ENCODE results near the gene POLE3.
"Not testable (repeated sequence)": the region's sequence is repeated elsewhere in the genome, so short reads cannot be mapped to it uniquely, and the experiment has no call there.

Gene POLE3

DNA sequence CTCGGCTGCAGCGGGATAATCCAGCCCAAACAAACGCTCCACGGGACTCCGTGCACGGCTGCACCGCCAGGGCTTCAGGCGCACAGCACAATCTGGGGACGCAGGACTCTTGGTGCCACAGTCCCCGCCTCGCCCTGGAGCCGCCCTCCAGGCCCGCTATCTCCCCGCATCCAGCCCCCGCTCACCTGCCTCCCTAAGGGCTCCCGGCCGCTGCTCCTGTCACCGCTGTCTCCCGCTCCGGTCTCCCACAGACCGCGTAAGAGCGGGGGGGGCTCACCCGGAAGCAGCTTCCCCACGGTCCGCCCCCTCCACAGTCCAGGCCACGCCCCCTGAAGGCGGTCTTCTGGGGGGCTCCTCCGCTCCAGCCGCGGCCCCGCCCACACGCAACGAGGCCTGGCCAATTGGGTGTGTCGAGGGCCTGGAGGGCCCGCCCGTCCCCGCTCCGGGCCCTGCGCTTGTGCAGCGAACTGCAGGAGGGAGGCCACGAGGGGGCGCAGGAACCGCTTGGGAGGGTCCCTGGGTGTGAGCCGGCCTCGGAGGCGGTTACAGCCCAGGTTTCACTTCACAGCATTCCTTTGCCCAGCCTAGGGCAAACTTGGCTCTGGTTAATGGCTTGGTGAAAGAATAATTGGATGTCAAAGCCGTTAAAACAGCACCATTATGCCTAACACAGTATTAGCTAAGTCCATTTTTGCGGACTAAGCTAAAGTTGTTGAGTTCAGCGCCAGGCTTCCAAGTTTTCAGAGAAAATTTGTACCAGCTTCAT is 9.3 kb downstream of the POLE3 start, which contains the start of gene ALAD:
ALAD (minus strand) TSS at position 258 of the 766 bp plus-strand sequence. CDS start 7,725 bp downstream, outside the sequence.
- DNase-seq: peak; percentile 96

DNA sequence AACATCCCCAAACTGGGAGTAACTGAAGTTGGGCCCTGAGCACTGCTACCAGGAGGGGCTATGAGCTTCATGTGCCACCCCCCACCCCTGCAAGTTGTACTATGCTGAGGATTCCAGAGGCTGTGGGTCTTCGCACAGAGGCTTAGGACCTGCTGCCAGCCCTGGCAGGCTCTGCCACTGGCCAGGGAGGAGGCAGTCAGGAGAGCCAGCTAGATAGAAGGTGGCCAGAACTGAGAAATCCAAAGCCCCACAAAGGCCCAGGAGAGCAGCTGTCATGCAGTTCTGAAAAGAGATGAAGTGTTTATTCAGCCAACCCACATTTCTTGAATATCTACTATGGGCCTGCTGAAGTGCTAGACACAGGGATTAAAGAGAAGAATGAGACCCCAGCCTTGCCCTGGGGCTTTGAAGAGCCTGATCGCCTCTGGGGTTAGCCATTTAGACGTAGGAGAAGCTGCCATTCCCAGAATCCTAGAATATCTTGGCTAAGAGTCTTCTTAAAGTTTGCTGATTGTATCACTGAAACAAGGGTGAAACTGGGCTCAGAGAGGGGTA is 10.8 kb downstream of the POLE3 start:
- DNase-seq: no peak

DNA sequence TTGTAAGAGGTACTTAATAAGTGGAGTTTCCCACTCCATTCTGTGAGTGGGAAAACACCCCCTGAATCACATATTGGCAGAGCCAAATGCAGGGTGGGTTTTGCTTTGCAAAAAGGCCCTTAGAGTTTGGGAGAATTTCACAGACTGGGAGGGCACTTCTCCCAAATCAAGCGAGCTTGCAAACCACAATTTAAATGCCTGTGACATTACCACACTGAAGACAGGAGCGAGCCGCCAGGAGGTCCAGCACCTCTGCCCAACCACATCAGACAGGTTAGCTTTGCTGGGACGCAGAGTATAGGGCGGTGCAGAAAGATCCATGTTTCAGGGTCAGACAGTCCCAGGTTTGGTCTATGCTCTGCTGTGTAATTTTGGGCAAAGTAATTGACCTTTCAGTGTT is 11.7 kb downstream of the POLE3 start:
- DNase-seq: no peak

DNA sequence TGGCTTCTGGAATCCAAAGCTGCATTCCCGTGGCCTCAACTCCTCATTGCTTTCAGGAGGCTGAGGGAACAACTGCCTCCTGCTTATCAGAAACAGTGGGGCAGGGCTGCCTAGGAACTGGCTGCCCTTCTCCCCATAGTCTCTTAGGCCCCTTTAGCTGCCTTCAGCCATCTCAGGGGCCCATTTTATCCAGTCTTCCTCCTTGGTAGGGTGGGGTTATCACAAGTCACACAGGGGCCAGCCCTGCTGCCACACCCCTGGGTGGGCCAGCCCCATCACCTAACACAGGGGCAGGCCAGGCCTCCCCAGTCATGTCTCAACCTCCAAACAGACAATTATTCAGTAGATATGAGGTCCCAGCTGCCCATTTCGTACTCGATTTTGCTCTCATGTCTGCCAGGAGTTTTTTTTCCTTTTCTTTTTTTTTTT is 13.3 kb downstream of the POLE3 start:
- no peak for DNase-seq

DNA sequence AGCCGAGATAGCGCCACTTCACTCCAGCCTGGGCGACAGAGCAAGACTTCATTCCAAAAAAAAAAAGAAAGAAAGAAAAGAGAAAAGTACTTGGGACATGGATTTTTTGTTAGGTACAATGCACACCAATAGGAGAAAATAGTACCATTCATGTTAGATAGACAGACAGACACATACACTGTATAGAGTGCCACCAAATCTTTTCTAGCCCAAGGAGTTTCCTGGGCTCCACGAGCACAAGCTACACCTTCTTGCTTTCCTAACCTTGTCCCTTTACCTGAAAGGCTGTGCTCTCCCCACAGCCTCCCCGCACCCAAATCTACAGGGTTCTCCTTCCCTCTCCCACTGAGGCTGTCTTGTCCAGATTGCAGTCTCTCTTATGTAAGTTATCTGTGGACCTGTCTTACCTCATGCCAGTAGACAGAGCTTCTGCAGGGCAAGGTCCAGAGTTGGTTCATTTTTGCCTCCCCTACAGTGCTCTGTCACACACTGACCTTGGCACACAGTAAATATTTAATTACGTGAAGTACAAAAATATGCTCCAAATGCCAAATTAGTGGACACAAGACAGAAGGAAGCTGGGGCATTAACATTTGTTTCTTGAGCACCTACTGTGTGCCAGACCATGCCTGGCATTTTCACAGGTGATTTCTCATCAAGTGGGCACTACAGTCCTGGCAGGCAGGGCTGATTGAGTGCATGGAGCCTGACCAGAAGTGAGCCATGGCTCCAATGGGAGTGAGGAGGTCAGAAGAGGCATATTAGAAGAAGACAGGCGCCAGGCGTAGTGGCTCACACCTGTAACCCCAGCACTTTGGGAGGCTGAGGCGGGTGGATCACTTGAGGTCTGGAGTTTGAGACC is 15.2 kb downstream of the POLE3 start:
- DNase-seq: no peak

DNA sequence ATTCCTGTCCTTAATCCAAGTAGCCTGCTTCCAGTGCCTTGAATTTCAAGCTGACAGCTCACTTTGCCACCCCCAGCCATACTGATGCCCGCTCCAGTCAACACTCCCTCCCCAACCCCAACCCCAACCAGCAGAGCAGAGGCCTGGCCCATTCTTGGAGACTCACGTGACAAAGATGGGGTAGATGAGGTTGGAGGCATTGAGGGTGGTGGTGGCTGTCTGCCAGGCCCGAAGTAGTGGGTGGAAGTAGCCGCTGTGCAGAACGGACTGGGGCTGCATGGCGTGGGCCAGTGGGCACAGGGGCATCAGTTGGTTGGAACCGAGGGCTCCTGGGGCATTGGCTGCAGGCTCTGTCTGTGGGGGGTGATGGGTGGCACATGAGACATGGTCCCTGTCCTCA is 17.2 kb downstream of the POLE3 start:
- no peak for DNase-seq

DNA sequence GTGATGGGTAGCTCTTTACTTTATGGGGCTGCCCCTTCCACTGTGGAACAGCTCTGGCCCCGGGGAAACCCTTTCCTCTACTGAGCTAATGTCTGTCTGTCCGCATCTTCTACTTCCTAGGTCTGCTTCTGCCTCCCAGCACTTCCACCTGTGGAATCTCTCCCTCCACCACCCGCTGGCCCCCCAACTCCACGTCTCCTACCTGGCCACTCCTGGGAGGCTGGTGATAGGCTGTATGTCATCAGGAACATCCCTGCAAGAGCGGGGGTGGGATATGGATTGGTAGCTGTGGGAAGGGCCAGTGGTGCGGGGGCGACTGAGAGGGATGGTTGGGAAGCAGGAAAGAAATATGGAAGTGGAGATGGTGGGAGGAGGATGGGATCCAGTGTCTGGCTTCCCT is 18.6 kb downstream of the POLE3 start:
- no peak for DNase-seq

DNA sequence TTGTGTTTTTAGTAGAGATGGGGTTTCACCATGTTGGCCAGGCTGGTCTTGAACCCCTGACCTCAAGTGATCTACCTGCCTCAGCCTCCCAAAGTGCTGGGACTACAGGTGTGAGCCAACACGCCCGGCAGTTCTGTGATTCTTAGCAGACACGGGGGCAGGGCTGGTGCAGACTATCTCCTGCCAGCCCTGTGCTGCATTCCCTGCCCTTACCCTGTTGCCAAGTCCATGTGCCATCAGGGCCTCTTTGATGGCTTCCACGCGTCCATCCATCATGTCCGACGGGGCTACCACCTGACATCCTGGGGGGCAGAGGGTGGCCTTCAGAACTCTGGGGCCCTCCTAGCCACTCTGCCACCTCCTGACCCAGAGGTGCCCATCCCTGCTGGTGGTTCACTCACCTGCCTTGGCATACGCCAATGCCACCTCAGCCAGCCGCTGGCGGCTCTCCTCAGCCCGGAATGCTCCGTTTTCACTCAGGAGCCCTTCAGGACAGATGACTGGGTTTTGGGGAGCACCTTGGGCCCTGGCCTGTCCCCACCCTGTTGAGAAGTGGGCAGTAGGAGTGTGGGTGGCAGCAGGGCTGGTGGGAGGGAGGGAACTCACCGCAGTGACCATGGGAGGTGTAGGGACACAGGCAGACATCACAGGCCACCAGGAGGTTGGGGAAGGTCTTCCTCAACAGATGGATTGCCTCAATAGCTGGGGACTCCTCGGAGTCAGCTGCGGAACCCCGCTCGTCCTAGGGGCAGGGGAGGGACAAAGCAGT is 20.1 kb downstream of the POLE3 start:
- no peak for DNase-seq

DNA sequence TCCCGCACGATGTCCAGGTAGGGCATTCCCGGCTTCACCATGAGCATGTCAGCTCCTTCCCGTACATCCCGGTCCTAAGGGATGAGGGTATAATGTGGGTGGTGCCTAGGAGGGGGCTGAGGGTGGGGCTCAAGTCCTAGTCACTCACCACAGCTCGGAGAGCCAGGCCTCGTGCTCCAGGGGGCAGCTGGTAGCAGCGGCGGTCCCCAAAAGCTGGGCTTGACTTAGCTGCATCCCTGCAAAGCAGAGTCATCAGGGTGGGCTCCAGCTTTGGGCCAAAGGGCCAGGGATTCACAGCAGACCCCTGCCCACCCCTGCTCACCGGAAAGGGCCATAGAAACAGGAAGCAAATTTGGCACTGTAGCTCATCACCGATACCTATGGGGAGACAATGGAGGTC is 21.0 kb downstream of the POLE3 start:
- DNase-seq: no peak

DNA sequence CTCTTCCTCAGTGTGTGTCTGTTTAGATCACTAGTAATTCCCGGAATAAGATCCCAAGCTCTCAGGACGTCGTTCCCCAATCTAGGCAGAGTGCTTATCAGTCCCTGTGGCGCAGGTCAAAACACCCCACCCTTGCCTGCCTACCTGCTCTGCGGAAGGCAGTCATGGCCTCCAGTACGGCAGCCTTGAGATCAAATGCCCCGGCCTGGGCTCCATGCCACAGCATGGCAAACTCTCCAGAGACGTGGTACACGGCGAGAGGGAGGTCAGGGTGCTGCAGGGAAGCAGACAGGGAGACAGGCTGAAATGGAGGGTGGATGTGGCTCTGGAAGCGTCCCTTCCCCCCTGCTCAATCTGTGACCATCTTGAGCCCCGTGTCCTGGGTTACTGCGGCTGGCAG is 21.6 kb downstream of the POLE3 start:
- no peak for DNase-seq

DNA sequence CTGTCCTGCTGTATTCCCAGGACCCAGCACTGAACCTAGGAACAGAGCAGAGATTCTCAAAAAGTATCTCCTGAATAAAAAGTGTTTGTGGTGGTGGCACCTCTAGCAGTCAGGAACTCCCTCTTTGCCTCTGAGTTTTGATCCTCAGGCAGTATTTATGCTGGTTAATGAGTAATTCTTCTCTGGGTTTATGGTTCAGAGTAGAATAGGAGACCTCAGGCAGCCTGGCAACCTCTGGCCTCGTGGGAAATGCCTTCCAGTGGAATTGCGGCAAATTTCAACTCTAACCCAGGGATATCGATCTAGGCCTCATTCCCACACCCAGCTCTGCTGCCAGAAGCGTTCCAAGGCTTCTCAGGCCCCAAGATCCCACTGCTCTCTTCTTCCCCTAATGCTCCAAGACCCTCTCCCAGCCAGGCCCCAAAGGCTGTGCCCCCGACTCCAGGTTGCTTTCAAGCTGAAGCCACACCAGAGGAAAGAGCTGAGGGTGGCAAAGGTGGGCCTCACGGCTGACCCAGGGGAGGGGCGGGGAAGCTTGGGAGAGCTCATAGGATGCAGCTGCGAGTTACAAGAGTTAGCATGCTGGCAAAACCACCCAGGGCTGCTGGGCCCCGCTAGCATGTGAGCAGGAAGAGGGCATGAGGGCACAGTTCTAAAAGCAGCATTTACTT is 22.8 kb downstream of the POLE3 start:
- DNase-seq: no peak

DNA sequence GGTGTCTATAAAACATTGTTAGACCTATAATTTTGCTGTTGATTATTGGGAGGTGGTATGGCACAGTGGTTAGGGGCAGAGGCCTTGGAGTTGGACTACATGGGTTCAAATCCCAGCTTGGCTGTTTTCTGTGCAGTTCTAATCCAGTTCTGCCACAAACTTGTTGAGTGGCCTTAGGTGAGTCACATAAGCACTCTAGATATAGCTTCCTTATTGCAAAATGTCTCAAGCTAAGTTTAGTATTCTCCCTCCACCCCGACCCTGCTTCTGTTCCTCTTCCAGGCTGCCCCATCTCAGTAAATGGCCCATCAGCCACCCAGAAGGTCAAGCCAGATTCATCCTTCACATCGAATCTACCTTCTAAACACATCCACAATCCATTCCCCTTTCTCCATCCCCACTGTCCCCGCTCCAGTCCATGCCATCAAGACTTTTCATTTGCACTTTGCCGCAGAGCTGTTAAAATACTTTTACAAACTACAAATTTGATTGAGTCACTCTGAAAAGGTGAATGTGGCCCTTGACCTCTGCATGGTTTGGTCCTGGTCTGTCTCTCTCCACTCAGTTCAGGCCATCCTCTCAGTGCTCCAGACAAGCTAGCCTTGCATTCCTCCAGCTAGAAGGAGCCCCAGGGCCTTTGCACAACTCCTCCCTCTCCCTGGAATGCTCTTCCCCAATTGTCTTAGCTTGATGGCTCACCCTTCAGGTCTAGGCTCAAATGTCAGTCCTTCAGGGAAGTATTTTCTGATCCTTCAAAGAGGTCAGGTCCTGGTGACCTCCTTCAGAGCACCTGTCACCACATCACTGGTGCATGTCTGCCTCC is 23.7 kb downstream of the POLE3 start:
- DNase-seq: no peak

DNA sequence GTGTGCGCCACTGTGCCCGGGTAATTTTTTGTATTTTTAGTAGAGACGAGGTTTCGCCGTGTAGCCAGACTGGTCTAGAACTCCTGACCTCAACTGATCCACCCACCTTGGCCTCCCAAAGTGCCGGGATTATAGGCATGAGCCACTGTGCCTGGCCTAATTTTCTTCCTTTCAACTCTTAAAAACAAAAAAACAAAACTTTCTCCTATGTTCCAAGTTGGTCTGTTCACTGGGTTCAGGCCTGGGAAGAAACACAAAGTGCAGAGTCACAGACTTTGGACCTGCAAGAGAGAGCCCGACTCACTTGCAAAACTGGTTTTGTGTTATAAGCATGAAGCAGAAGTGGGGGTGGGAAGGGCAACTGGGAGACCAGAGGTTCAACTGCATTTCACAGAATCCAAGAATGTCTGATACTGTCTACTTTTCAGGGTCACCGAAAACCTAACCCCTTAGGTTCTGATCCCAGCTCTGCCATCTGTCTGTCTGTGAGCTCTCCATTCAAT is 28.5 kb downstream of the POLE3 start:
- DNase-seq: no peak

DNA sequence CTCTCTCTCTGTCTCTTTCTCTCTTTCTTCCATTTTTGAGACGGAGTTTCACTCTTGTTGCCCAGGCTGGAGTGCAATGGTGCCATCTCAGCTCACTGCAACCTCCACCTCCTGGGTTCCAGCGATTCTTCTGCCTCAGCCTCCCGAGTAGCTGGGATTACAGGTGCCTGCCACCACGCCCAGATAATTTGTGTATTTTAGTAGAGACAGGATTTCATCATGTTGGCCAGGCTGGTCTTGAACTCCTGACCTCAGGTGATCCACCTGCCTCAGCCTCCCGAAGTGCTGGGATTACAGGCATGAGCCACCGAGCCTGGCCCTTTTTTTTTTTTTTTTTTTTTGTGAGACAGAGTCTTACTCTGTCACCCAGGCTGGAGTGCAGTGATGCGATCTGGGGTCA is 29.0 kb downstream of the POLE3 start:
- DNase-seq: not testable (repeated sequence)

DNA sequence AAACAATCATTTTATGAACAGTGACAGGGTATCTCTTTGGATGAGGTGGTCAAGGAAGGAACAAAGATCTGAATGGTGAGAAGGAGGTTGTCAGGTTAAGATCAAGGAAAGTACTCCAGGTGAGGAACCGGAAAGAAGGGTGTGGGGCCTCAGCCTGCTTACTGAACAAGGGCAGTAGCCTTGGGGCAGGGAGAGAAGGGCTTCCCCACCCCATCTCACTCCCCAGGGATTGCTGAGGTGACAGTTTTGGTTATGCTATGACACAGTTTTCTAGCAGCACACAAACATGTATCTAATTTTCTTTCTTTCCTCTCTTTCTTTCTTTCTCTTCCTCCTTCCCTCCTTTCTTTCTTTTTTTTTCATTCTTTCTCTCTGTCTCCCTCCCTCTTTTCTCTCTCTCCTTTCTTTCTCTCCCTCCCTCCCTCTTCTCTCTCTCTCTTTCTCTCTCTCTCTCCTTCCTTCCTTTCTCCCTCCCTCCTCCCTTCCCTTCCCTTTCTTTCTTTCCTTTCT is 29.6 kb downstream of the POLE3 start:
- DNase-seq: no peak

DNA sequence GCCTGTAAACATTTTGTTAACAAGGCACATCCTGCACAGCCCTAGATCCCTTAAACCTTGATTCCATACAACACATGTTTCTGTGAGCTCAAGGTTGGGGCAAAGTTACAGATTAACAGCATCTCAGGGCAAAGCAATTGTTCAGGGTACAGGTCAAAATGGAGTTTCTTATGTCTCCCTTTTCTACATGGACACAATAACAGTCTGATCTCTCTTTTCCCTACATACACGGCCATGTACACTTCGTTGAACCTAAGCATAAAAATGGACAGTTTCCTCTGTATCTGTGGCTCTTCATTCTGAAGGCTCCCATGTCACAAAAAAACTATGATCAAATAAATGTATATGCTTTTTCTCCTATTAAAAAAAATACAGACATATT is 30.7 kb downstream of the POLE3 start:
- DNase-seq: not testable (repeated sequence)

DNA sequence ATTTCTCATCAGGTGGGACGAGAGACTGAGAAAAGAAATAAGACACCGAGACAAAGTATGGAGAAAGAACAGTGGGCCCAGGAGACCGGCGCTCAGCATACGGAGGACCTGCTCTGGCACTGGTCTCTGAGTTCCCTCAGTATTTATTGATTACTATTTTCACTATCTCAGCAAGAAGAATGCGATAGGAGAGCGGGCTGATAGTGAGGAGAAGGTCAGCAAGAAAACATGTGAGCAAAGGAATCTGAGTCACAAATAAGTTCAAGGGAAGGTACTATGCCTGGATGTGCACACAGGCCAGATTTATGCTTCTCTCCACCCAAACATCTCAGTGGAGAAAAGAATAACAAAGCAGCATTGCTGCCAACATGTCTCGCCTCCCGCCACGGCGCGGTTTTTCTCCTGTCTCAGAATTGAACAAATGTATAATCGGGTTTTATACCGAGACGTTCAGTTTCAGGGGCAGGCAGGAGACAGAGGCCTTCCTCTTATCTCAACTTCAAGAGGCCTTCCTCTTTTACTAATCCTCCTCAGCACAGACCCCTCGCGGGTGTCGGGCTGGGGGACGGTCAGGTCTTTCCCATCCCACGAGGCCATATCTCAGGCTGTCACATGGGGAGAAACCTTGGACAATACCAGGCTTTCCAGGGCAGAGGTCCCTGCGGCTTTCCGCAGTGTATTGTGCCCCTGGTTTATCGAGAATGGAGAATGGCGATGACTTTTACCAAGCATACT is 31.2 kb downstream of the POLE3 start:
- not testable (repeated sequence) for DNase-seq

DNA sequence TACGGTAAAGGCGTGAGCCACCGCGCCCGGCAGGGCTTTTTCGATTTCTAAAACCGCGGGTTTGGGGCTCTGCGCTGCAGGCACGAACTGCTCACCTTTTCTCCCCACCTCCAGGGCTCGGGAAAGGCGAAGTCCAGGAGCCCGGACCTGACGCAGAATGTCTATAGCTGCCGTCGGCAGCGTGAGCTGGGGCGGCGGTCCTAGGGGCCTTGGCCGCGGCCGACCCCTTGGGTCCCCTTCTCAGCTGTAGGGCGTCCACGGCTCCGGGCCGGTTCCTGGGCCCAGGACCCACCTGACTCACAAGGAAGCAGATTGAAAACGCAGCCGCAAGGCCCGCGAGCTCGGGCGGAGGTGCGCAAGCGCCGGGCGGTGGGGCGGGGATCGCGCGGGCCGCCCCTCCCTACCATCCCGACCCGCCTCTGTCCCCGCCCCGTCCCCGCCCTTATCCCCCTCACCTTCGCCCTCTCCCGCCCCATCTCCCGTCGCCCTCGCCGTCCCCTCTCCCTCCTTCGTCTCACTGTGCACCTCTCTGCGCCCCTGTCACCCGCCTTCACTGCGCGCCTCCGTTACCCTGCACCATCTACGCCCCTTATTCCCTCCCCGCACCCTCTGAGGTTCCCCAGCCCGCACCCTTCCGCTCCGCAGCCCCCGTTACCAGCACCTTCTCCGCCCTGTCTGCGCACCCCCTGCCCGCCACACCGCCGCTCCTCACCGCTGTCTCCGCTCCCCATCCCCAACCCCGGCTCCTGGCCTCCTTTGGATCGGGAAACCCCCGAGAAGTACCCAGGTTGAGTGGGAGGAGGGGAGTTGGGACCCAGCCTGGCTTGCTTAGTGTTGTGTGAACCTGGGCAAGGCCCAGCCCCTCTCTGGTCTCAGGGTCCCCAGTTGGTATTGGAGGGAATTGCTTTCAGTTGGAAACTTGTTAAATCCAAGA is 33.6 kb downstream of the POLE3 start, which contains the start of gene HDHD3:
HDHD3 (minus strand) TSS at position 353 of the 934 bp plus-strand sequence. CDS start 2,632 bp downstream, outside the sequence.
- DNase-seq: peak; percentile 52
